HG02981 (cell line): ENCODE results near the gene CLASRP.
A peak's percentile ranks its signal among the peaks of the same experiment; 100 is the strongest.
"Not testable (repeated sequence)": the region's sequence is repeated elsewhere in the genome, so short reads cannot be mapped to it uniquely, and the experiment has no call there.

Experiments
- ATAC-seq: cut with Tn5 transposase; IDR thresholded peaks from one replicate; pipeline ENCODE4 v1.9.1; 2021; ENCODE audit warnings: mild to moderate bottlenecking, moderate library complexity; ENCODE audit not compliant: unreplicated experiment

CLASRP gene, protein sequence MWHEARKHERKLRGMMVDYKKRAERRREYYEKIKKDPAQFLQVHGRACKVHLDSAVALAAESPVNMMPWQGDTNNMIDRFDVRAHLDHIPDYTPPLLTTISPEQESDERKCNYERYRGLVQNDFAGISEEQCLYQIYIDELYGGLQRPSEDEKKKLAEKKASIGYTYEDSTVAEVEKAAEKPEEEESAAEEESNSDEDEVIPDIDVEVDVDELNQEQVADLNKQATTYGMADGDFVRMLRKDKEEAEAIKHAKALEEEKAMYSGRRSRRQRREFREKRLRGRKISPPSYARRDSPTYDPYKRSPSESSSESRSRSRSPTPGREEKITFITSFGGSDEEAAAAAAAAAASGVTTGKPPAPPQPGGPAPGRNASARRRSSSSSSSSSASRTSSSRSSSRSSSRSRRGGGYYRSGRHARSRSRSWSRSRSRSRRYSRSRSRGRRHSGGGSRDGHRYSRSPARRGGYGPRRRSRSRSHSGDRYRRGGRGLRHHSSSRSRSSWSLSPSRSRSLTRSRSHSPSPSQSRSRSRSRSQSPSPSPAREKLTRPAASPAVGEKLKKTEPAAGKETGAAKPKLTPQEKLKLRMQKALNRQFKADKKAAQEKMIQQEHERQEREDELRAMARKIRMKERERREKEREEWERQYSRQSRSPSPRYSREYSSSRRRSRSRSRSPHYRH

DNA sequence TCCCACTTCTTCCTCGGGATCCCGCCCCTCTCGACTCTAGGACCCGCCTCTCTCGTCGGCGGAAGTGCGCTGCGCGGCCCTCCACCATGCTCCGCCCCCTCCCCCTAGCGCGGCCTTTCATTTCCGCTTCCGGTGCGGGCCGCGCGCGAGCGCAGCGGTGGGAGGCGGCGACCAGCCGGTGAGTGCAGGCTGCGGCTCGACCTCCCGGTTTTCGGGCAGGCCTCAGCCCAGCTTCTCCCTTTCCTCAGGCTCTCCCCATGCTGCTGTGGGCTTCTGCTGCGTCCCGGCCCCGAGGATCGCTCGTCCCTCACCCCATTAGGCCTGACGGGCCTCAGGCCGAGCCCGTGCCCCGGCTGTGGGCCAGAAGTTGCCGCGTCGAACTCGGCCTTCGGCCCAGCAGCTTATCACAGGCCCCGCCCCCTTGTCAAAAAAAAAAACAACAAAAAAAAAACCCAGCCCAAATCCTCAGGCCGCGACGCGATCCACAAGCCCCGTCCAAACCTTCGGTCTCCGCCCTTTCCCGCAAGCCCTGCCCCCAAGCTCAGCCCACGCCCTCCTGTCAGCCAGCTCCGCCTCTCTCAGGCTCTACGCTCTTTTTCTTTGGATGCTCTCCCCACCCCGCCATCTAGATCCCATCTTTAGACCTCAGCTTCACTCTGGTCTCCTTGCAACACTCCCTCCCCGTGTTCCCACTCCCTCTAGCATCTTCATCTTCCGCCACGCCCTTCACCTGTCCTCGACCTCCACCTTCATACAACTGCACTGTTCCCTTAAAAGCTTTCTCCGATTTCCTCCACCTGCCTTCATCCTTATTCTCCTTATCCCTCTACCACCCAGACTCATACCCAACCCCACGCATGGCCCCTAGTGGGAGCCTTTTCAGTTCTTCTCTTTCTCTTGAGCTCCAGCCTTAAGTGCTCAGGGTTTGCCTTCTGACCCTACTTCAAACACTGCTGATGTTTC, at the start of gene CLASRP:
CLASRP (plus strand) TSS at position 115 of the 963 bp plus-strand sequence. CDS start 1,168 bp downstream, outside the sequence.
- peak; percentile 87 for ATAC-seq

GRCh38 chr19:44990459-44990858, 48.4 kb upstream of the CLASRP start:
- ATAC-seq = no peak

GRCh38 chr19:44990966-44991365, 47.9 kb upstream of the CLASRP start:
- no peak for ATAC-seq

- no peak for ATAC-seq
Measured at GRCh38 chr19:44992336-44993163, 46.3 kb upstream of the CLASRP start.

- no peak for ATAC-seq
Measured at GRCh38 chr19:44993526-44993925, 45.3 kb upstream of the CLASRP start.

GRCh38 chr19:44993926-44994537, 44.8 kb upstream of the CLASRP start:
- ATAC-seq = no peak

DNA sequence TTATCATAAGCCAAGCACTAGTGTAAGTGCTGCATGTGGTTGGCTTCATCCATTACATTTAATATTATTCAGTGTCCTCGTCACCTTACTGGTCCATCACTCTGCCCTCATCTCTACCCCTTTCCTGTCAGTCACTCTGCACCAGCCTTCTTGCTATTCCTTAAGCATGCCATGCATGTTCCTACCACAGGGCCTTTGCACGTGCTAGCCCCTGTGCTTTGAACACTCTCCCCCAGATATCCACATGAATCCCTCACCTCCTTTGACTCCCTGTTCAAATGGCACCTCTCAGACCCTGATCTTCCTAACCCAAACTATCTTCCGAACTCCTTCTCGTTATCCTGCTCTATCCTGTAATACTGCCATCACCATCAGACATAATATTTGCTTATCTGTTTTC, 40.8 kb upstream of the CLASRP start:
- ATAC-seq = no peak

GRCh38 chr19:44999131-44999925, 39.5 kb upstream of the CLASRP start:
- not testable (repeated sequence) for ATAC-seq

DNA sequence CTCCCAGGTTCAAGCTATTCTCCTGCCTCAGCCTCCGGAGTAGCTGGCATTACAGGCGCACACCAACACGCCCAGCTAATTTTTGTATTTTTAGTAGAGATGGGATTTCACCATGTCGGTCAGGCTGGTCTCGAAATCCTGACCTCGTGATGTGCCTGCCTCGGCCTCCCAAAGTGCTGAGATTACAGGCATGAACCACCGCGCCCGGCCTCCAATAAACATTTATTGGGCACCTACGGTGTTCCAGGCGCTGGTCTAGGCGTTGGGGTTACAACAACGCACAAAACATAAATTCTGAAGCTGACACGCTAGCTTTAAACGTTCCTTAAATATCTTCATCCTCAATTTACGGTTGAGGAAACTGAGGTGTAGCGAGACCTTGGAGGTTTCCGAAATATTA, 38.2 kb upstream of the CLASRP start:
- ATAC-seq = not testable (repeated sequence)

GRCh38 chr19:45001087-45001739, 37.6 kb upstream of the CLASRP start, which contains the start of gene RELB:
TSS of gene RELB (plus strand) at chr19:45001464. CDS start at chr19:45001580, 116 bp downstream.
- ATAC-seq = peak; percentile 43

DNA sequence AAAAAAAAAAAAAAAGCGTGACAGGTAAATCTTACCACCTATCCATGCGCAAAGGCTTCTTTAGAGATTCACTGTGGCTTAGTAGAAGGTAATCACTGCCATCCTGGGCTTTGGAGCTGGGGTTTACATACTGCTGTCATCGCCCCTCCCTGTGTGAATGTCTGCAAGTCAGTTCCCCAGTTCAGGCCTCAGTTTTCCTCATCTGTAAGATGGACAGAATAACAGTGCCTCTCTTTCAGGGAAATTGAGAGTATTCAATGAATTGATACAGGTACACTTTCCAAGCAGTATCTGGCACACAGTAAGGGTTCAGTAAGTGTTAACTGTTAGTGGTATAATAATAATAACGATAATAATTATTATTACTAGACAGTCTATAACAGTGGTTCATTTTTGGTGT, 35.4 kb upstream of the CLASRP start:
- ATAC-seq = no peak

GRCh38 chr19:45005787-45006186, 33.1 kb upstream of the CLASRP start:
- ATAC-seq = no peak

DNA sequence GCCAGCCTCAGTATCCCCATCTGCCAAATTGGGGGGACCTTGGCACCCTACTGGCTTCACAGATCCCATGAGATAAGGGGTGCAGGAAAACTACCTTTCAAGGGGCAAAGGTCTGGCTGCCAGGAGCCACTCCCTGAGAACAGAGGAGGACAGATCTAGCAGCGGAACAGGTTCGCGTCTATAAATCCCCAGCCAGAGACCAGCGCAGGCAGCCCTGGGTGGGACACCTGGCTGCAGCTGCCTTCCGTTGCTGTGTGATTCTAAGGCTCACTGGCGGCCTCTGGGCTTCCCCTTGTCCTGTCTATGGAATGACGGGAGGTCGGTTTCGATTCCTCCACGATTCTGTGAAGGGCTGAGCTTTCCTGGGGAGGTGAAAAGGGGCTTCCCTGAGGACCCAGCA, 30.3 kb upstream of the CLASRP start:
- no peak for ATAC-seq

- no peak for ATAC-seq
Measured at GRCh38 chr19:45009625-45010255, 29.1 kb upstream of the CLASRP start.

- no peak for ATAC-seq
Measured at GRCh38 chr19:45010306-45010705, 28.5 kb upstream of the CLASRP start.

DNA sequence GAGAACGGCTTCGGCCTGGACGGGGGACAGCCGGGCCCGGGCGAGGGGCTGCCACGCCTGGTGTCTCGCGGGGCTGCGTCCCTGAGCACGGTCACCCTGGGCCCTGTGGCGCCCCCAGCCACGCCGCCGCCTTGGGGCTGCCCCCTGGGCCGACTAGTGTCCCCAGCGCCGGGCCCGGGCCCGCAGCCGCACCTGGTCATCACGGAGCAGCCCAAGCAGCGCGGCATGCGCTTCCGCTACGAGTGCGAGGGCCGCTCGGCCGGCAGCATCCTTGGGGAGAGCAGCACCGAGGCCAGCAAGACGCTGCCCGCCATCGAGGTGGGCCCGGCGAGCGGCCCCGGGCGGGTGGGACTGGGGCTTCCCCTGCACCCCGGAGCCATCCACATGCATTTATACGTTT, 26.9 kb upstream of the CLASRP start:
- ATAC-seq = no peak

- peak; percentile 74 for ATAC-seq
Measured at GRCh38 chr19:45016388-45017314, 22.2 kb upstream of the CLASRP start.
